Prostate gland (tissue), 2 donors: Measurements from ENCODE around the gene MRPS15. TPM values are rescaled to one million over a fixed set of nuclear protein-coding genes. Genes with fewer than 3 reads are reported as not detected.
"Not testable (repeated sequence)": the region's sequence is repeated elsewhere in the genome, so short reads cannot be mapped to it uniquely, and the experiment has no call there.

Source experiments
- DNase-seq: peaks from one replicate; pipeline ENCODE4 v3.0.0-alpha.2; 2019; ENCODE audit warnings: low spot score
- H3K27ac ChIP-seq, 2 donors: fragments of 200-600 bp; sonication (generic); 2 replicates each; pipeline ENCODE4 v1.5.1; 2017 to 2019
- H3K27me3 ChIP-seq: fragments of 200-600 bp; sonication (generic); replicated peaks from 2 replicates; pipeline ENCODE4 v1.5.1; 2019; ENCODE audit not compliant: insufficient read depth
- H3K36me3 ChIP-seq, 2 donors: fragments of 200-600 bp; sonication (generic); 1 replicate in 1 of 2; 2 replicates in 1 of 2; pipeline versions ENCODE4 v1.5.1 to v1.8.1; 2017 to 2019
- H3K4me1 ChIP-seq: fragments of 200-600 bp; sonication (generic); replicated peaks from 2 replicates; pipeline ENCODE4 v1.5.1; 2019
- H3K4me3 ChIP-seq, 2 donors: fragments of 200-600 bp; sonication (generic); 2 replicates each; pipeline ENCODE4 v1.5.1; 2017 to 2019
- H3K9me3 ChIP-seq: fragments of 200-600 bp; sonication (generic); 2 replicates; pipeline ENCODE4 v1.5.1; 2017
- POLR2A ChIP-seq: fragments of 450-650 bp; IDR thresholded peaks from one replicate; pipeline ENCODE4 v1.6.1; 2016; ENCODE audit warnings: antibody characterized with exemption, mild to moderate bottlenecking
- POLR2AphosphoS5 ChIP-seq: sonication (generic); formaldehyde crosslinking; IDR thresholded peaks from one replicate; pipeline ENCODE4 v1.6.1; 2017; ENCODE audit warnings: antibody characterized with exemption
- WGBS: methylation state at CpG from one replicate; pipeline ENCODE4 v1.1.5; 2018; 5-methylcytosine and 5-hydroxymethylcytosine counted together
- intact Hi-C: fragments of 100-400 bp; cut with DNase I; formaldehyde crosslinking; loops from one replicate; pipeline ENCODE4 v1.14.2; 2022
- total RNA-seq, 2 donors: library from RNA; depleted of rRNA; stranded (reverse); fragments of >200 nt; gene quantifications; one replicate each; pipeline ENCODE4 v1.1.0, GENCODE V29; 2016
- TF ChIP-seq, protein P1 (sequence below), 4 experiments: fragments of 200-600 bp in 2 of 4; fragments of 450-650 bp in 2 of 4; sonication (generic) in 2 of 4; IDR thresholded peaks; 1 replicate in 3 of 4; 2 replicates in 1 of 4; pipeline ENCODE4 v1.5.1; 2016 to 2019; ENCODE audit warnings: antibody characterized with exemption in 4 of 4, mild to moderate bottlenecking in 2 of 4, moderate library complexity in 2 of 4

MRPS15 gene
- total RNA-seq, 2 donors from 2014 or later, result 53.3 to 66.0 TPM

DNA sequence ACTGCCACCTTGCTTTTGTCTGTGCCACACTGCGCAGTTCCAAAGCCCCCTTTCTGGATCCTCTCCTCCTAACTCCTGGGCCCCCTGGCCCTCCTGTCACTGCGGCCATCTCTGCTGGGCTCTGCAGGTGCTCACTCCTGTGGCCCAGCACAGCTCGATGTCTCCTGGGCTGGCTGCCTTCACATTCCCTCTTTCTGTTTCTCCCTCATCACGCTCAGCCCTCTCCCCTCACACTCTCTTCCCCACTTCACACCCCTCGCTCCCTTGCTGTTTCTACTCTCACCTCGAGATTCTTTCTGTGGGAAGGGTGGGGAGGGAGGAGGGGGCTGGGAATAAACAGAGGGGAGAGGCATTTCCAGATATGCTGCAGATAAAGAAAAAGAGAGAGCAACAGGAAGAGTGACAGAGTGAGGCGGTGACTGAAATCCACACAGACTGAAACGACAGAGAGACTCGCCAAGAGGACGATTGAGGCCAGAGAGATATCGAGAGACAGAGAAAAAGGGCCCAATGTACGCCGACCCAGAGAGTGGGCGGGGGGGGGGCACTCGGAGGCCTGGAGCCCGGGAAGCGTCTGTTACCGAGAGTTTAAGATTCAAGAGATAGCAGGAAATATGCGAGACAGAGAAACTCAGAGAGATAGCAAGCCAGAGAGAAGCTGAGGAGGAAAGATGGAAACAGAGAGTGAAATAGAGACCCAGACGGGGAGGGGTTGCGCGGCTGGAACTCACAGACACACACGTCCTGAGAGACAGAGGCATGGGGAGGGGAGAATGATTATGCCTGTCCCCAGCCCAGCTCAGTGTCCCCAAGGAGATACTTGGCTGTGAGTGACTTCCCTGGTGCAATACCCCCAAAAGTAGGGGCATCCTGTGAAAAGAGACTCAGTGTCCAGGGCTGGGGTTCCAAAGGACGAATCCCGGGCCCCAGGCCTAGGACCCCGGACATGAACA lies 17.9 kb upstream of the MRPS15 start:
- Histone ChIP-seq H3K4me3 (no peak overlapping the region), H3K27ac (no peak overlapping the region)
- TF ChIP-seq POLR2AphosphoS5 (no peak), POLR2A (no peak)
- TF ChIP-seq, protein P1, sequence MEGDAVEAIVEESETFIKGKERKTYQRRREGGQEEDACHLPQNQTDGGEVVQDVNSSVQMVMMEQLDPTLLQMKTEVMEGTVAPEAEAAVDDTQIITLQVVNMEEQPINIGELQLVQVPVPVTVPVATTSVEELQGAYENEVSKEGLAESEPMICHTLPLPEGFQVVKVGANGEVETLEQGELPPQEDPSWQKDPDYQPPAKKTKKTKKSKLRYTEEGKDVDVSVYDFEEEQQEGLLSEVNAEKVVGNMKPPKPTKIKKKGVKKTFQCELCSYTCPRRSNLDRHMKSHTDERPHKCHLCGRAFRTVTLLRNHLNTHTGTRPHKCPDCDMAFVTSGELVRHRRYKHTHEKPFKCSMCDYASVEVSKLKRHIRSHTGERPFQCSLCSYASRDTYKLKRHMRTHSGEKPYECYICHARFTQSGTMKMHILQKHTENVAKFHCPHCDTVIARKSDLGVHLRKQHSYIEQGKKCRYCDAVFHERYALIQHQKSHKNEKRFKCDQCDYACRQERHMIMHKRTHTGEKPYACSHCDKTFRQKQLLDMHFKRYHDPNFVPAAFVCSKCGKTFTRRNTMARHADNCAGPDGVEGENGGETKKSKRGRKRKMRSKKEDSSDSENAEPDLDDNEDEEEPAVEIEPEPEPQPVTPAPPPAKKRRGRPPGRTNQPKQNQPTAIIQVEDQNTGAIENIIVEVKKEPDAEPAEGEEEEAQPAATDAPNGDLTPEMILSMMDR (IDR thresholded peaks at IDR 0.05), result no peak

GRCh38 chr1:36481091-36481490 lies 16.9 kb upstream of the MRPS15 start:
- intact Hi-C loops, result no loop called here
- Histone ChIP-seq H3K4me1 (no peaks in the 10 kb centered on the region), H3K9me3 (no peaks in the 10 kb centered on the region), H3K36me3 (no peaks in the 10 kb centered on the region), H3K27ac (no peak overlapping the region), H3K4me3 (no peak overlapping the region), H3K27me3 (no peaks in the 10 kb centered on the region)
- no peak for DNase-seq
- 87% methylated on average over 6 of the region's 6 CpGs for WGBS
- TF ChIP-seq, protein P1 (IDR thresholded peaks at IDR 0.05), result no peak
- TF ChIP-seq POLR2A, result no peak
- TF ChIP-seq POLR2AphosphoS5, result no peak

More for the DNA sequence above, 17.9 kb upstream of the MRPS15 start:
- H3K4me1 ChIP-seq, result no peaks in the 10 kb centered on the region
- intact Hi-C loops, result no loop called here
- no peak for DNase-seq
- WGBS, result 31% methylated on average over 26 of the region's 26 CpGs
- H3K36me3 ChIP-seq, result no peaks in the 10 kb centered on the region
- H3K27me3 ChIP-seq, result no peaks in the 10 kb centered on the region
- H3K9me3 ChIP-seq, result no peaks in the 10 kb centered on the region

DNA sequence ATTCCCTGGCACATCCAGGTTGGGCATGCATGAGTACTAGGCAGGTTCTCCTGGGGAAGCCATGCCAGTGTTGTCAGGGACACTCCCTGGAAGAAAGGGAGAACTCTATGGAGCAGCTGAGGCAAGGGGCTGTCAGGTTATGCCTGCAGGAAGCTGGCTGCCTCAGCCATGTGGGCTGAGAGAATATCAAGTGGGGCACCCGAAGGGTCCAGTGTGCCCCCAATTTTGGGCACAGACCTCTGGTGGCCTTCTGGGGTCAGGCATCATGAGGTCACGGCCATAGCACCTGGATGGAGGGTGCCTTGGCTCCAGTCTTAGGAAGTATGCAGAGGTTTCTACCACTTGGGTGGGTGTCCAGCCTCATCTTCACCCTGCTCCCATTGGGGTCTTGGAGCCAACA lies 16.0 kb upstream of the MRPS15 start:
- Histone ChIP-seq H3K27ac (no peak overlapping the region), H3K27me3 (no peaks in the 10 kb centered on the region), H3K4me1 (no peaks in the 10 kb centered on the region), H3K9me3 (no peaks in the 10 kb centered on the region), H3K4me3 (no peak overlapping the region), H3K36me3 (no peaks in the 10 kb centered on the region)
- no peak for DNase-seq
- 100% methylated on average over 2 of the region's 2 CpGs for WGBS
- intact Hi-C loops, result no loop called here
- TF ChIP-seq, protein P1 (IDR thresholded peaks at IDR 0.05), result no peak
- TF ChIP-seq POLR2A (no peak), POLR2AphosphoS5 (no peak)

DNA sequence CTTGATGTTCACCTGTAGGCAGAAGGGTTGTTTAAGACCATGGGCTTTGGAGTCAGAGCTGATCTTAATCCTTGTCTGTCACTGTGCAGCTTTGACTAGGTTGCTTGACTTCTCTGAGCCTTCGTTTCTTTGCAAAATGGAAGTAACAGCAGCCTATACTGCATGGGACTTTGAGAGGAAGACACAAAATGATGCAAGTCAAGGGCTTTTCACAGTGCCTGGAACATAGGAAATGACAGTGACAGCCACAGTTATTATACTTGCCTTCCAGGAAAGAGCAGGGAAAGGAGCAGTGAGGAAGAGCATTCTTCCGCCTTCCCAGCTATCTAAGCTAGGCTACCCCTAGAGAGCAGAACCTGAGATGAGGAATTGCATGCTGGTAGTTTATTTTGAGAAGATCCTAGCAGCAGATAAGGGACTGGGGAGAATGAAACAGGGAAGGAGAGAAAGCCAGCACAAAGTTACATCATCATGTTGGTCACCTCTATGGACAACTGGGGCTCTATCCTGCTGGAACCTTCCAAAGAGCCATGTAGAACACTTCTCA lies 15.4 kb upstream of the MRPS15 start:
- H3K27ac ChIP-seq, result no peak overlapping the region

DNA sequence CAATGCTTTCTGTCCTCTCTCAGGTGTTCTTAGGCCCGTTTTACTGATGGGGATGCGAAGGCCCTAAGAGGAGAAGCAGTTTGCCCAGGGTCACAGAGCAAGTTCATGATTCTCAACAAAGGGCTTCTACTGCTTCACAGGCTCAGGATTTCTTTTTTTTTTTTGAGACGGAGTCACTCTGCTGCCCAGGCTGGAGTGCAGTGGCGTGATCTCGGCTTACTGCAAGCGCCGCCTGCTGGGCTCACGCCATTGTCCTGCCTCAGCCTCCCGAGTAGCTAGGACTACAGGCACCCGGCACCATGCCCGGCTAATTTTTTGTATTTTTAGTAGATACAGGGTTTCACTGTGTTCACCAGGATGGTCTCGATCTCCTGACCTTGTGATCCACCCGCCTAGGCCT lies 13.4 kb upstream of the MRPS15 start:
- intact Hi-C loops, H3K27me3 ChIP-seq, H3K4me3 ChIP-seq, H3K36me3 ChIP-seq, H3K27ac ChIP-seq, H3K4me1 ChIP-seq, H3K9me3 ChIP-seq, DNase-seq: not testable (repeated sequence)
- 89% methylated on average over 13 of the region's 13 CpGs for WGBS

More for the DNA sequence above, 15.4 kb upstream of the MRPS15 start:
- TF ChIP-seq POLR2A, result no peak
- TF ChIP-seq, protein P1 (IDR thresholded peaks at IDR 0.05), result no peak
- no peak for TF ChIP-seq POLR2AphosphoS5
- Histone ChIP-seq H3K36me3 (no peaks in the 10 kb centered on the region), H3K4me1 (no peaks in the 10 kb centered on the region), H3K4me3 (no peak overlapping the region), H3K27me3 (no peaks in the 10 kb centered on the region), H3K9me3 (no peaks in the 10 kb centered on the region)
- no peak for DNase-seq
- intact Hi-C loops, result no loop called here
- 68% methylated on average over 2 of the region's 2 CpGs for WGBS
